ENCODE measurements around the gene NFIA.
"Not testable (repeated sequence)": the region's sequence is repeated elsewhere in the genome, so short reads cannot be mapped to it uniquely, and the experiment has no call there.

The NFIA gene

GRCh38 chr1:61254634-61255357 lies 172.4 kb downstream of the NFIA start:
- no peak for DNase-seq

DNA sequence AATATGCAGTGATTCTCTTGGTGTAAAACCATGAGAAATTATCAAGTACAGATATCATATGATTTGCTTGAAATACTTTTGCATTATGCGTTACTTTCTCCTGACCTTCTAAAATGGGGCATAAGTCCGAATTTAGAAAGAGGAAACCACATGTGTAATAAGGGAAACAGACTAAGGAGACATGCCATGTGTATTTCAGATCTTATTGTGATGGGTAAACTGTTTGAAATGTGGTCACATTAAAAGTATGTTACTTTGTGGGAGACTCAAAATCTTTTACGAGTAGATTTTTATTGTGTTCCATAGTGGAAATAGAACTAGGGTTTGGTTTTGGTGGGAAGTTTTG lies 173.0 kb downstream of the NFIA start:
- DNase-seq: no peak

DNA sequence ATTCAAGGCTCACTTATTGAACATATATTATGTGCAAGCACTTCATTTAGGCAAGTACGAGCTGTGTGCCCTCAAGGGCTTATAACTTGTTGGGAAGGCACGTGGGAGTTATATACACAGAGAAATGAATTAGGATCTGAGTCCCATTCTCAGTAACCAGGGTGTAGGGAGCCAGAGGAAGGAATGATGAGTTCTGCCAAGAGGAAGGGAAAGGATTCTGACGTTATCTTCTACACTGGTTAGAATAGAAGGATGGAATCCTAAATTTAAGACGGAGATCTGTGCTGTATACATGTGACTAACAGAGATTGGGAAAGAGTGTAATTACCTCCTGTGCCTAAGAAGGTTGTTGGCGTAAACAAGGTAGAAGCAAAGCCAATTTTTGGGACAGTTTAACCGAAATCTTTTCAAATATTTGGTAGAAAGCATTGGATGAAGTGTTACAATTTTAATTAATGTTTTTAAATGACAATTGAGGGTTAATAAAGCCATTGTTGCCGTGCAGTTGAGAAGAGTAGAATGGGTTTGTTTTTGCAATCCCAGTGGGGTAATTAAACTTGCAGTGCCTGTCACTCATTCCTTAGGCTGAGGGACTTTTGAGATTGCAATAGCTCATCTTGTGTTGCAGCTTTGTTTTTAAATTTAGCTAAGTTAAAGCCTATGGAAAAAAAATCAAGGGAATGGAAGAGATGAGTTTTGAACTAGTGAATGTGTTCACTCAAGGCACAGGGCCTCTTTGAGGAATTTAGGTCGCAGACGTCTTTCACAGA lies 177.2 kb downstream of the NFIA start:
- no peak for DNase-seq

- DNase-seq: no peak
These were observed 177.8 kb downstream of the NFIA start for GRCh38 chr1:61260171-61260570.

GRCh38 chr1:61261595-61261994 lies 179.2 kb downstream of the NFIA start:
- no peak for DNase-seq

GRCh38 chr1:61263905-61264824 lies 181.8 kb downstream of the NFIA start:
- DNase-seq: no peak

GRCh38 chr1:61264825-61265242 lies 182.5 kb downstream of the NFIA start:
- DNase-seq: no peak

DNA sequence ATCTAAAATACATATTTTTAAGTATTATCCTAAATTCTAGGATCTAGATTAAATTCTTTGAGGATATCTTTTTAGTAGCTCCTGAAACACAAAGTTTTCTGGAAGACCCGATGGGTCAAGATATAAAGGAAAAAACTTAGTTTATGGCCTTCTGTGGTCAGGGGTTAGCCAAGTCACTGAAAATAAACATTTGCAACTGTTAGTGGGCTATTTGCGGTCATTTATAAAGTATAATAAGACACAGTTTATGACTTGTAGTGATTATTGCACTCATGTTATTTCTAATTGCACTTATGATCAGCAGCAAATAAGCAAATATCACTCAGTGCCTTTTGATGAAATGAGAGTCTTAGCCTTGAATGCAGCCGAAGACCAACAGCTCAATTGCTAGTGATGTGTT lies 183.3 kb downstream of the NFIA start:
- no peak for DNase-seq

- DNase-seq: no peak
These were observed 184.4 kb downstream of the NFIA start for GRCh38 chr1:61266738-61267137.

DNA sequence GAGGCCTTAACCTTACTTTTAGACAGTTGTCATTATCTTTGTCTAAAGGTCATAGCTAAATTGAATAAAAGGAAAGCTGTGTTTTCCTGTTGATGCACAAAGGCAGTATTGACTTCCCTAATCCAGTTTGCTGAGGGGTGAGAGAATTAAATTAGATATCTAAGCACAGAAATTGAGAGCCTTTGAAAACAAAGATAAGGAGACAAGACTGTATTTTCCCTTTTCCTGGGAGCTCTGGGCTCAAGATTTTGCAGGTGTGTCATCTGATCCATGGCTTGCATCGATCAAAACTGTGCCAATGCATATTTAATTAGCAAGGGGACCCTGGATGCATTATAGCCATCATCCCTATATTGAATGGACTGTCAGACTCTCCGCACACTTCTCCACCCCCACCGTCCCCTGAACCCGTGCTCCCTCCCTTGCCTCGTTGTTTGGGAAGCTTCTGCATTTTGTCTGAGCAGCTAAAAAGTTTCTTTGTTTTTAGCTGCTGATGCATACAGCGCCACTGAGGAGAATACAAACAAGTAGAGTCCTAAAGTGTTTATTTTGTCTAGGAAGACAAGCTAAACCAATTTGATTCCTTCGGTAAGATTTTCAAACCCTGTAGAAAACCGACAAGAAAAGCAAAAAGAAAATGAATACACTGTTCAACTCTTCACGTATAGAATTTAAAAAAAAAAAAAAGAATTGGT lies 186.3 kb downstream of the NFIA start:
- DNase-seq: no peak

- DNase-seq: no peak
These were observed 187.2 kb downstream of the NFIA start for GRCh38 chr1:61269602-61270001.

DNA sequence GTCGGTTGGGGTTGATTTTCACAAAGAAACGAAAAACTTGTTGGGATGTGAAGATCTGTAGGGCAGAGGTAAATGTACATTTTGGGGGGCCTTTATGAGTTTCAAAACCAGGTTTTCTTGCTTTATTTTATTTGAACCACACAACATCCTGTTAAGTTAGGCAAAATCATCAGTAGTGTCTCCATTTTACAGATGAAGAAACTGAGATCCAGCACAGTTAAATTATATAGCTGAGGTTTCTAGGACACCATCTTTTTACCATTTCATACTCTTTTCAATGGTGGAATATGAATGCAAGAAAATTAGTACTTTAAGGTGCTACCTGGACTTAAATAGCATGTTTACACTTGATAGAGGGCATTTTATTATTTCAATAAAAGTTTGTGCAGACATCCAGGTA lies 187.7 kb downstream of the NFIA start:
- DNase-seq: no peak

- DNase-seq: no peak
These were observed 188.5 kb downstream of the NFIA start for GRCh38 chr1:61270761-61271411.

GRCh38 chr1:61271412-61271789 lies 189.0 kb downstream of the NFIA start:
- no peak for DNase-seq

DNA sequence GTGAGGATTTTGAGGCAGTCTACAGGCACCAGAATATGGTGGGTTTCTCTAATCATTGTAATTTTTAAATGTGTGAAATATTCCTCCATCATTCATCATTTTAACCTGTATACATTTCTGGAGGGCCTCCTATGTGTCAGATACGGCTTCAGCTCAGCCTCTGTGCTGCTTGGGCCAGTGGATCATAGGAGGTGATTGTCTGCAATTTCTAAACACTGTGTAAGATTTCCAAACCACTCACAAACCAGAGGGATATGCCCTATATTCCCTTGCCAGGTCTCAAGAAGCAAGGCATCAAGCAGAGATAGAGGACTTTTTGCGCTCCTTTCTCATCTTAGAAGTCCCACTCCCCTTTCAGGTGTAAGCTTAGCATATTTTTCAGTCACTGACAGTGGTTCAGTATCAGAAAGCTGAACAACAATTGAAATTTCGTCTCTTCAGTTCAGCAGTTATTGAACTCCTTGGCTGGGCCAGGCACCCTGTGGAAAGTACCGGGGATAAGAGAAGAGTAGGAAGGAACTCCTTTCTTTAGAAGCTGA lies 190.9 kb downstream of the NFIA start:
- no peak for DNase-seq

- no peak for DNase-seq
These were observed 191.5 kb downstream of the NFIA start for GRCh38 chr1:61273861-61274260.

DNA sequence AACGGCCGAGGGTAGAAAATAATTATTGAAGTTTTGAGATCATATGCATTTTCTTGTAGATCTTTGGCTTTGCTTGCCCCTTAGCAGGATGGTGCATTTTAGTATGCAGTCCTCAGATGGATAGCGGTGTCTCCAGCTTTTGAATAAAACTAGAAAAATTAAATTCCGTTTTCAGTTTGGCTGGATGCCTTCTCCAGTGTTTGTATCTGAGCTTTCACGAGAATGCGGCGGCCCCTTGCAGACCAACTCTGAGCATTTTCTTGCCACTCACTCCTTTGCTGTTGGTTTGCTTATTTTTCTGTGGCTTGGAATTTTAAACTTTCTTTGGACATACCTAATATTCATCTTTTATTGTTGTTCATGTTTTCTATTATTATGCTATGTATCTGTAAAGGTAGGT lies 192.6 kb downstream of the NFIA start:
- DNase-seq: no peak

- no peak for DNase-seq
These were observed 193.9 kb downstream of the NFIA start for GRCh38 chr1:61276246-61276645.

- no peak for DNase-seq
These were observed 194.8 kb downstream of the NFIA start for GRCh38 chr1:61277121-61277690.

DNA sequence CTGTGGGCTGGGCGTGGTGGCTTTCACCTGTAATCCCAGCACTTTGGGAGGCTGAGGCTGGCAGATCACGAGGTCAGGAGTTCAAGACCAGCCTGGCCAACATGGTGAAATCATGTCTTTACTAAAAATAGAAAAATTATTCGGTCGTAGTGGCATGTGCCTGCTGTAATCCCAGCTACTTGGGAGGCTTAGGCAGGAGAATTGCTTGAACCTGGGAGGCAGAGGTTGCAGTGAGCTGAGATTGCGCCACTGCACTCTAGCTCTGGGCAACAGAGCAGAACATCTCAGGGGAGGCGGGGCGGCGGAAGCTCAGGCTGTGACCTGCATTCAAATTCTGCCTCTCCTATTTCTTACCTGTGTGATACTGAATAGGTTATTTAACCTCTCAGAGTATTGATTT lies 196.1 kb downstream of the NFIA start:
- not testable (repeated sequence) for DNase-seq

GRCh38 chr1:61278966-61279365 lies 196.6 kb downstream of the NFIA start:
- DNase-seq: no peak

- no peak for DNase-seq
These were observed 197.2 kb downstream of the NFIA start for GRCh38 chr1:61279570-61279969.
